ENCODE data around the gene MINDY3. TPM values are rescaled to one million over a fixed set of nuclear protein-coding genes. Genes with fewer than 3 reads are reported as not detected.

MINDY3 gene
- total and polyA plus RNA-seq, 4 donors, result 6.5 to 16.1 (median 12.3) TPM

DNA sequence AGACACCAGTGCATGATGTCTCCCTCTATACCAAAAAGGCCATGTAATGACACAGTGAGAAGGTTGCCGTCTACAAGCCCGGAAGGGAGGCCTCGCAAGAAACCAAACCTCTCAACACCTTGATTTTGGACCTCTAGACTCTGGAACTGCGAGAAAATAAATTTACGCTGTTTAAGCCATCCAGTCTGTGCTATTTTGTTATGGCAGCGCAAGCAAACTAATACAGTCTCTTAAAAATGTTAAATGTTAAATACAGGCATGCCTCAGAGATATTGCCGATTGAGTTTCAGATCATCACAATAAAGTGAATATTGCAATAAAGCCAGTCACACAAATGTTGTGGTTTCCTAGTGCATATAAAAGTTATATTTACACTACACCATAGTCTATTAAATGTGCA is 5.0 kb upstream of the MINDY3 start:
- Histone ChIP-seq H3K36me3 (ENCODE audit: control insufficient read depth in 4 of 4, insufficient read depth in 3 of 4, low read depth in 1 of 4, low read length in 3 of 4) (no peaks in the 10 kb centered on the region), H3K9ac (ENCODE audit: low read depth in 1 of 2, low read length in 2 of 2) (no peak overlapping the region), H3K9me3 (ENCODE audit: control insufficient read depth in 4 of 4, low read length in 3 of 4) (peaks cover 0 to 4% (median under 1%) of the 10 kb centered on the region in 4 donors), H3K4me3 (ENCODE audit: low read depth in 1 of 3, low read length in 3 of 3) (no peak overlapping the region), H3K27ac (ENCODE audit: low read depth in 1 of 2, low read length in 2 of 2) (no peak overlapping the region), H3K27me3 (ENCODE audit: control insufficient read depth in 4 of 4, insufficient read depth in 4 of 4, low read length in 3 of 4) (peaks cover 0 to 10% (median 6%) of the 10 kb centered on the region in 4 donors), H3K4me1 (ENCODE audit: control insufficient read depth in 4 of 4, insufficient read depth in 4 of 4, low read length in 3 of 4) (peaks cover 0 to 6% (median 3%) of the 10 kb centered on the region in 4 donors)
- no peak for DNase-seq (ENCODE audit: low spot score)
- WGBS, result 94% methylated on average over 7 of the region's 7 CpGs
- no peak for TF ChIP-seq EGR1 (IDR thresholded peaks at IDR 0.05; ENCODE audit: low read depth in 2 of 2)
- TF ChIP-seq, protein P1, sequence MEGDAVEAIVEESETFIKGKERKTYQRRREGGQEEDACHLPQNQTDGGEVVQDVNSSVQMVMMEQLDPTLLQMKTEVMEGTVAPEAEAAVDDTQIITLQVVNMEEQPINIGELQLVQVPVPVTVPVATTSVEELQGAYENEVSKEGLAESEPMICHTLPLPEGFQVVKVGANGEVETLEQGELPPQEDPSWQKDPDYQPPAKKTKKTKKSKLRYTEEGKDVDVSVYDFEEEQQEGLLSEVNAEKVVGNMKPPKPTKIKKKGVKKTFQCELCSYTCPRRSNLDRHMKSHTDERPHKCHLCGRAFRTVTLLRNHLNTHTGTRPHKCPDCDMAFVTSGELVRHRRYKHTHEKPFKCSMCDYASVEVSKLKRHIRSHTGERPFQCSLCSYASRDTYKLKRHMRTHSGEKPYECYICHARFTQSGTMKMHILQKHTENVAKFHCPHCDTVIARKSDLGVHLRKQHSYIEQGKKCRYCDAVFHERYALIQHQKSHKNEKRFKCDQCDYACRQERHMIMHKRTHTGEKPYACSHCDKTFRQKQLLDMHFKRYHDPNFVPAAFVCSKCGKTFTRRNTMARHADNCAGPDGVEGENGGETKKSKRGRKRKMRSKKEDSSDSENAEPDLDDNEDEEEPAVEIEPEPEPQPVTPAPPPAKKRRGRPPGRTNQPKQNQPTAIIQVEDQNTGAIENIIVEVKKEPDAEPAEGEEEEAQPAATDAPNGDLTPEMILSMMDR (IDR thresholded peaks at IDR 0.05; ENCODE audit: low read depth, low read length, missing input control), result no peak
- TF ChIP-seq HNF4G (IDR thresholded peaks at IDR 0.05), result no peak
- TF ChIP-seq, protein P2, sequence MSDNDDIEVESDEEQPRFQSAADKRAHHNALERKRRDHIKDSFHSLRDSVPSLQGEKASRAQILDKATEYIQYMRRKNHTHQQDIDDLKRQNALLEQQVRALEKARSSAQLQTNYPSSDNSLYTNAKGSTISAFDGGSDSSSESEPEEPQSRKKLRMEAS (IDR thresholded peaks at IDR 0.05), result no peak
- TF ChIP-seq FOXA2 (IDR thresholded peaks at IDR 0.05), result no peak
- TF ChIP-seq, protein P3, sequence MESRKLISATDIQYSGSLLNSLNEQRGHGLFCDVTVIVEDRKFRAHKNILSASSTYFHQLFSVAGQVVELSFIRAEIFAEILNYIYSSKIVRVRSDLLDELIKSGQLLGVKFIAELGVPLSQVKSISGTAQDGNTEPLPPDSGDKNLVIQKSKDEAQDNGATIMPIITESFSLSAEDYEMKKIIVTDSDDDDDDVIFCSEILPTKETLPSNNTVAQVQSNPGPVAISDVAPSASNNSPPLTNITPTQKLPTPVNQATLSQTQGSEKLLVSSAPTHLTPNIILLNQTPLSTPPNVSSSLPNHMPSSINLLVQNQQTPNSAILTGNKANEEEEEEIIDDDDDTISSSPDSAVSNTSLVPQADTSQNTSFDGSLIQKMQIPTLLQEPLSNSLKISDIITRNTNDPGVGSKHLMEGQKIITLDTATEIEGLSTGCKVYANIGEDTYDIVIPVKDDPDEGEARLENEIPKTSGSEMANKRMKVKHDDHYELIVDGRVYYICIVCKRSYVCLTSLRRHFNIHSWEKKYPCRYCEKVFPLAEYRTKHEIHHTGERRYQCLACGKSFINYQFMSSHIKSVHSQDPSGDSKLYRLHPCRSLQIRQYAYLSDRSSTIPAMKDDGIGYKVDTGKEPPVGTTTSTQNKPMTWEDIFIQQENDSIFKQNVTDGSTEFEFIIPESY (IDR thresholded peaks at IDR 0.05), result no peak
- TF ChIP-seq, protein P4, sequence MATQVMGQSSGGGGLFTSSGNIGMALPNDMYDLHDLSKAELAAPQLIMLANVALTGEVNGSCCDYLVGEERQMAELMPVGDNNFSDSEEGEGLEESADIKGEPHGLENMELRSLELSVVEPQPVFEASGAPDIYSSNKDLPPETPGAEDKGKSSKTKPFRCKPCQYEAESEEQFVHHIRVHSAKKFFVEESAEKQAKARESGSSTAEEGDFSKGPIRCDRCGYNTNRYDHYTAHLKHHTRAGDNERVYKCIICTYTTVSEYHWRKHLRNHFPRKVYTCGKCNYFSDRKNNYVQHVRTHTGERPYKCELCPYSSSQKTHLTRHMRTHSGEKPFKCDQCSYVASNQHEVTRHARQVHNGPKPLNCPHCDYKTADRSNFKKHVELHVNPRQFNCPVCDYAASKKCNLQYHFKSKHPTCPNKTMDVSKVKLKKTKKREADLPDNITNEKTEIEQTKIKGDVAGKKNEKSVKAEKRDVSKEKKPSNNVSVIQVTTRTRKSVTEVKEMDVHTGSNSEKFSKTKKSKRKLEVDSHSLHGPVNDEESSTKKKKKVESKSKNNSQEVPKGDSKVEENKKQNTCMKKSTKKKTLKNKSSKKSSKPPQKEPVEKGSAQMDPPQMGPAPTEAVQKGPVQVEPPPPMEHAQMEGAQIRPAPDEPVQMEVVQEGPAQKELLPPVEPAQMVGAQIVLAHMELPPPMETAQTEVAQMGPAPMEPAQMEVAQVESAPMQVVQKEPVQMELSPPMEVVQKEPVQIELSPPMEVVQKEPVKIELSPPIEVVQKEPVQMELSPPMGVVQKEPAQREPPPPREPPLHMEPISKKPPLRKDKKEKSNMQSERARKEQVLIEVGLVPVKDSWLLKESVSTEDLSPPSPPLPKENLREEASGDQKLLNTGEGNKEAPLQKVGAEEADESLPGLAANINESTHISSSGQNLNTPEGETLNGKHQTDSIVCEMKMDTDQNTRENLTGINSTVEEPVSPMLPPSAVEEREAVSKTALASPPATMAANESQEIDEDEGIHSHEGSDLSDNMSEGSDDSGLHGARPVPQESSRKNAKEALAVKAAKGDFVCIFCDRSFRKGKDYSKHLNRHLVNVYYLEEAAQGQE (IDR thresholded peaks at IDR 0.05), result no peak
- no peak for TF ChIP-seq YY1 (IDR thresholded peaks at IDR 0.05)
- TF ChIP-seq, protein P5, sequence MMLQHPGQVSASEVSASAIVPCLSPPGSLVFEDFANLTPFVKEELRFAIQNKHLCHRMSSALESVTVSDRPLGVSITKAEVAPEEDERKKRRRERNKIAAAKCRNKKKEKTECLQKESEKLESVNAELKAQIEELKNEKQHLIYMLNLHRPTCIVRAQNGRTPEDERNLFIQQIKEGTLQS (IDR thresholded peaks at IDR 0.05), result no peak
- TF ChIP-seq NR2F2 (IDR thresholded peaks at IDR 0.05), result no peak
- TF ChIP-seq JUND (IDR thresholded peaks at IDR 0.05), result no peak
- TF ChIP-seq RAD21 (IDR thresholded peaks at IDR 0.05), result no peak

DNA sequence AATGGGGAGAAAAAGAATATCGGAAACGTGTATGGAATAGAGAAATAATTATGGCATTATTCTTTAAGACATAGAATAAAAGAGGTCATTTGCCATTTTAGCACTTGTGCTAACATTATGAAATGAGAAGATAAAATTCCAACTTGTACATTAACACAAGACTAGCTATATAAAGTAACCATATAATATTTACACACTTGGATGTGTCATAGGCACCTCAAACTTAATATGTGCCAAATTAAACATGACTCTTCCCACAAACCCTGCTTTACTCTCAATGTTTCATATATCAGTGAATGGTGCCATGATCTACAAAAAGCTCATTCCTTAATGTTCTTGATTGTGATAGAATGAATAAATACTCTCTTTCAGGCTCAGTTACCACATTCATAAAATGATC is 4.1 kb upstream of the MINDY3 start:
- H3K9ac ChIP-seq (ENCODE audit: low read depth in 1 of 2, low read length in 2 of 2), result no peak overlapping the region
- DNase-seq (ENCODE audit: low spot score), result no peak
- H3K4me3 ChIP-seq (ENCODE audit: low read depth in 1 of 3, low read length in 3 of 3), result no peak overlapping the region
- WGBS, result 89% methylated on average over 2 of the region's 2 CpGs
- no peak overlapping the region for H3K27ac ChIP-seq (ENCODE audit: low read depth in 1 of 2, low read length in 2 of 2)
- H3K36me3 ChIP-seq (ENCODE audit: control insufficient read depth in 4 of 4, insufficient read depth in 3 of 4, low read depth in 1 of 4, low read length in 3 of 4), result no peaks in the 10 kb centered on the region
- H3K27me3 ChIP-seq (ENCODE audit: control insufficient read depth in 4 of 4, insufficient read depth in 4 of 4, low read length in 3 of 4), result peaks cover 0 to 9% (median 4%) of the 10 kb centered on the region in 4 donors
- peaks cover 0 to 4% (median under 1%) of the 10 kb centered on the region in 4 donors for H3K9me3 ChIP-seq (ENCODE audit: control insufficient read depth in 4 of 4, low read length in 3 of 4)
- H3K4me1 ChIP-seq (ENCODE audit: control insufficient read depth in 4 of 4, insufficient read depth in 4 of 4, low read length in 3 of 4), result peaks cover 0 to 9% (median 6%) of the 10 kb centered on the region in 4 donors
- TF ChIP-seq, protein P3 (IDR thresholded peaks at IDR 0.05), result no peak
- TF ChIP-seq JUND (IDR thresholded peaks at IDR 0.05) (no peak), EGR1 (IDR thresholded peaks at IDR 0.05; ENCODE audit: low read depth in 2 of 2) (no peak), RXRA (IDR thresholded peaks at IDR 0.05) (no peak), YY1 (IDR thresholded peaks at IDR 0.05) (no peak), NR2F2 (IDR thresholded peaks at IDR 0.05) (no peak), GABPA (IDR thresholded peaks at IDR 0.05 in 1 of 2, conservative IDR thresholded peaks at IDR 0.05 in 1 of 2) (no peak), TAF1 (conservative IDR thresholded peaks at IDR 0.05) (no peak), FOXA1 (IDR thresholded peaks at IDR 0.05) (no peak), HNF4A (conservative IDR thresholded peaks at IDR 0.05) (no peak)
- TF ChIP-seq, protein P4 (IDR thresholded peaks at IDR 0.05), result no peak
- TF ChIP-seq, protein P2 (IDR thresholded peaks at IDR 0.05), result no peak
